Amniotic epithelial cell (primary cell): Measurements from ENCODE around the gene ICOSLG.
A peak's percentile ranks its signal among the peaks of the same experiment; 100 is the strongest.
"Not testable (repeated sequence)": the region's sequence is repeated elsewhere in the genome, so short reads cannot be mapped to it uniquely, and the experiment has no call there.

ENCODE experiments used
- DNase-seq: peaks from one replicate; pipeline ENCODE4 v3.0.0-alpha.2; 2010; ENCODE audit warnings: low read depth

ICOSLG gene

GRCh38 chr21:44240842-44241241 is at the start of gene ICOSLG:
TSS of gene ICOSLG (minus strand) at chr21:44240943. CDS start at chr21:44240817, 126 bp downstream.
- not testable (repeated sequence) for DNase-seq

- no peak for DNase-seq
Observed at GRCh38 chr21:44289381-44290010, 48.8 kb upstream of the ICOSLG start.

GRCh38 chr21:44288251-44289110 is 47.7 kb upstream of the ICOSLG start:
- no peak for DNase-seq

- no peak for DNase-seq
Observed at GRCh38 chr21:44286716-44287632, 46.2 kb upstream of the ICOSLG start.

GRCh38 chr21:44286086-44286715 is 45.5 kb upstream of the ICOSLG start:
- DNase-seq: no peak

GRCh38 chr21:44285138-44285992 is 44.6 kb upstream of the ICOSLG start, which contains the start of gene AIRE:
TSS of gene AIRE (plus strand) at chr21:44285876. CDS start at chr21:44286007, 131 bp downstream.
- no peak for DNase-seq

- DNase-seq: no peak
Observed at GRCh38 chr21:44283948-44284347, 43.2 kb upstream of the ICOSLG start.

GRCh38 chr21:44283211-44283785 is 42.6 kb upstream of the ICOSLG start:
- not testable (repeated sequence) for DNase-seq

- no peak for DNase-seq
Observed at GRCh38 chr21:44282370-44282769, 41.6 kb upstream of the ICOSLG start.

GRCh38 chr21:44281801-44282200 is 41.1 kb upstream of the ICOSLG start:
- no peak for DNase-seq

GRCh38 chr21:44279354-44280260 is 38.9 kb upstream of the ICOSLG start:
- DNase-seq: no peak

- no peak for DNase-seq
Observed at GRCh38 chr21:44275041-44275440, 34.3 kb upstream of the ICOSLG start.

- no peak for DNase-seq
Observed at GRCh38 chr21:44273046-44273445, 32.3 kb upstream of the ICOSLG start.

GRCh38 chr21:44272284-44272858 is 31.6 kb upstream of the ICOSLG start:
- no peak for DNase-seq

- DNase-seq: no peak
Observed at GRCh38 chr21:44271558-44272283, 31.0 kb upstream of the ICOSLG start.

GRCh38 chr21:44269090-44269489 is 28.3 kb upstream of the ICOSLG start:
- no peak for DNase-seq

- peak; percentile 6 for DNase-seq
Observed at GRCh38 chr21:44267655-44268142, 27.0 kb upstream of the ICOSLG start.

GRCh38 chr21:44265734-44266270 is 25.1 kb upstream of the ICOSLG start:
- no peak for DNase-seq
